GM12878 (cell line): Measurements from ENCODE around the gene SCAI. TPM values are rescaled to one million over a fixed set of nuclear protein-coding genes. Genes with fewer than 3 reads are reported as not detected.

ENCODE experiments used
- ATAC-seq: fragments of 200-7000 bp; cut with Tn5 transposase; 3 replicates; pipeline ENCODE4 v1.9.1; 2020; ENCODE audit warnings: mild to moderate bottlenecking, moderate library complexity
- BruUV-seq: library from RNA; stranded (reverse); fragments of 400-500 nt; replicated peaks from 2 replicates; lab custom pipeline; 2021; lab: Mats Ljungman, UMichigan
- CTCF ChIA-PET: fragments of 300-600 bp; sonication (Branson Sonifier 250); formaldehyde crosslinking; extraction: SDS; loops from one replicate; lab custom pipeline; 2021; ENCODE audit warnings: inconsistent platforms; lab: Yijun Ruan, JAX
- POLR2A ChIA-PET: fragments of 350-600 bp; formaldehyde crosslinking; extraction: SDS; loops from one replicate; lab custom pipeline; 2021; ENCODE audit warnings: inconsistent platforms; lab: Charles Lee
- RAD21 ChIA-PET: fragments of 300-600 bp; sonication (Branson Sonifier 250); formaldehyde crosslinking; loops from one replicate; lab custom pipeline; 2023; ENCODE audit warnings: antibody characterized with exemption; ENCODE audit not compliant: unreplicated experiment; lab: Charles Lee
- SMC1A ChIA-PET: fragments of 300-600 bp; sonication (Branson Sonifier 250); formaldehyde crosslinking; loops from one replicate; lab custom pipeline; 2023; ENCODE audit not compliant: unreplicated experiment, uncharacterized antibody; lab: Charles Lee
- DNase-seq: peaks from one replicate; pipeline ENCODE4 v3.0.0-alpha.2; 2011; ENCODE audit warnings: low read depth, low spot score
- FAIRE-seq: peaks from 3 replicates; lab custom pipeline; 2011; peaks lifted over from hg19 to GRCh38; lab: Jason Lieb, UNC
- H2AFZ ChIP-seq: 2 replicates; pipeline ENCODE4 v1.6.0; 2011; ENCODE audit warnings: low read depth, low read length, control low read depth; ENCODE audit not compliant: control insufficient read depth
- H3K27ac ChIP-seq: 2 replicates; pipeline ENCODE4 v1.5.1; 2011; ENCODE audit warnings: control low read depth; ENCODE audit not compliant: control insufficient read depth, insufficient read depth
- H3K27me3 ChIP-seq, 2 experiments: replicated peaks in 1 of 2; 2 replicates each; pipeline versions ENCODE4 v1.6.0 to v1.6.1; 2011; ENCODE audit warnings: low read length in 1 of 2; ENCODE audit not compliant: control insufficient read depth in 2 of 2, insufficient read depth in 2 of 2
- H3K36me3 ChIP-seq, 2 experiments: 2 replicates each; pipeline ENCODE4 v1.5.1; 2011; ENCODE audit warnings: low read length in 1 of 2; ENCODE audit not compliant: control insufficient read depth in 2 of 2, insufficient read depth in 2 of 2
- H3K4me1 ChIP-seq: 2 replicates; pipeline ENCODE4 v1.6.1; 2011; ENCODE audit warnings: mild to moderate bottlenecking, low read length, moderate library complexity, mixed read lengths; ENCODE audit not compliant: control insufficient read depth, insufficient read depth
- H3K4me2 ChIP-seq: 2 replicates; pipeline ENCODE4 v1.6.0; 2011; ENCODE audit warnings: control low read depth; ENCODE audit not compliant: control insufficient read depth, insufficient read depth
- H3K4me3 ChIP-seq: fragments of 200-600 bp; sonication (generic); 2 replicates; pipeline ENCODE4 v1.5.1; 2016
- H3K79me2 ChIP-seq: 2 replicates; pipeline ENCODE4 v1.6.0; 2011; ENCODE audit warnings: low read length; ENCODE audit not compliant: control insufficient read depth, insufficient read depth
- H3K9ac ChIP-seq: 2 replicates; pipeline ENCODE4 v1.8.0; 2011; ENCODE audit warnings: low read length, control low read depth, mixed read lengths; ENCODE audit not compliant: control insufficient read depth, insufficient read depth
- H3K9me3 ChIP-seq: replicated peaks from 3 replicates; pipeline ENCODE4 v1.5.1; 2011; ENCODE audit warnings: mild to moderate bottlenecking, low read length; ENCODE audit not compliant: control insufficient read depth, insufficient read depth
- H4K20me1 ChIP-seq: 2 replicates; pipeline ENCODE4 v1.6.0; 2011; ENCODE audit not compliant: control insufficient read depth, insufficient read depth
- HDAC2 ChIP-seq: fragments of 200-600 bp; sonication (generic); IDR thresholded peaks from 2 replicates; pipeline ENCODE4 v1.6.1; 2017
- JUNB ChIP-seq: IDR thresholded peaks from 2 replicates; pipeline ENCODE4 v1.6.1; 2016; ENCODE audit warnings: antibody characterized with exemption, mild to moderate bottlenecking
- NFIC ChIP-seq: IDR thresholded peaks from 2 replicates; pipeline ENCODE4 v1.6.1; 2012; ENCODE audit warnings: low read depth, mild to moderate bottlenecking, inconsistent platforms, low read length, moderate library complexity
- NKRF ChIP-seq: fragments of 450-650 bp; conservative IDR thresholded peaks from 2 replicates; pipeline ENCODE4 v1.6.1; 2017; ENCODE audit warnings: mild to moderate bottlenecking, moderate library complexity
- POU2F2 ChIP-seq: IDR thresholded peaks from 3 replicates; pipeline ENCODE4 v1.6.1; 2011; ENCODE audit warnings: low read depth, mild to moderate bottlenecking, low read length, borderline replicate concordance
- RELA ChIP-seq: fragments of 450-650 bp; IDR thresholded peaks from 2 replicates; pipeline ENCODE4 v1.8.0; 2014; ENCODE audit warnings: borderline replicate concordance; ENCODE audit not compliant: partially characterized antibody
- ZBTB4 ChIP-seq: fragments of 450-650 bp; formaldehyde crosslinking; IDR thresholded peaks from 2 replicates; pipeline ENCODE4 v1.4.0; 2022; ENCODE audit warnings: mild to moderate bottlenecking, moderate library complexity
- ZNF384 ChIP-seq: IDR thresholded peaks from 2 replicates; pipeline ENCODE4 v1.6.1; 2012; ENCODE audit warnings: low read depth, mild to moderate bottlenecking, low read length, improper control_type of control experiment, borderline replicate concordance
- WGBS: methylation state at CpG from one replicate; pipeline ENCODE4 v1.1.6; 2016; ENCODE audit warnings: low lambda C conversion rate; ENCODE audit not compliant: insufficient replicate concordance, insufficient coverage; ENCODE audit errors: missing lambda C conversion rate; 5-methylcytosine and 5-hydroxymethylcytosine counted together
- in situ Hi-C: fragments of 300-500 bp; cut with MboI; formaldehyde crosslinking; loops from 9 replicates; pipeline ENCODE4 v1.14.3; 2018; ENCODE audit warnings: mixed read lengths
- intact Hi-C: fragments of 100-400 bp; cut with micrococcal nuclease; formaldehyde crosslinking; loops from one replicate; pipeline ENCODE4 v1.14.2; 2022; ENCODE audit not compliant: unreplicated experiment
- polyA plus RNA-seq, 11 experiments: library from polyadenylated mRNA; depleted of rRNA in 4 of 11; unstranded in 6 of 11; stranded (reverse) in 5 of 11; fragments of >200 nt; fragmentation: Nextera tagmentation in 4 of 11; fragmentation: Illumina TruSeq in 1 of 11; extraction: Ambion mirVana in 4 of 11; extraction: Trizol in 1 of 11; gene quantifications; 1 replicate in 1 of 11; 2 replicates in 10 of 11; pipeline versions ENCODE4 v1.2.1 to v1.2.3, GENCODE V29; 2011 to 2016; ENCODE audit warnings: inconsistent platforms in 2 of 11, missing spikeins in 2 of 11, low read depth in 1 of 11
- total RNA-seq, 4 experiments: library from RNA; depleted of rRNA in 3 of 4; stranded (reverse); fragments of >200 nt in 3 of 4; fragmentation: Illumina TruSeq in 1 of 4; extraction: Trizol in 1 of 4; gene quantifications; 2 replicates each; pipeline versions ENCODE4 v1.2.1 to v1.2.3, GENCODE V29; 2013 to 2021
- TF ChIP-seq, protein P1 (sequence below): fragments of 450-650 bp; IDR thresholded peaks from 2 replicates; pipeline ENCODE4 v1.6.1; 2014; ENCODE audit warnings: mild to moderate bottlenecking
- TF ChIP-seq, protein P2 (sequence below): fragments of 450-650 bp; IDR thresholded peaks from 2 replicates; pipeline ENCODE4 v1.6.1; 2017; ENCODE audit warnings: mild to moderate bottlenecking

SCAI gene
- total and polyA plus RNA-seq, 10 of the 15 experiments (the other 5 are each of a cell fraction or from before 2014, with no cell fraction given) = 0.52 to 8.8 (median 5.1) TPM

- TF ChIP-seq ZBTB4 (CRISPR knock-in tag) = no peak
Observed at GRCh38 chr9:124973807-124974206, 169.5 kb downstream of the SCAI start (continued).

GRCh38 chr9:124972241-124972770 lies 171.0 kb downstream of the SCAI start:
- ChIA-PET SMC1A (no interaction called here), RAD21 (no interaction called here), CTCF (no interaction called here), POLR2A (interaction anchor here (0.5 kb wide), 1 partner anchor 33 kb away, joined by 9 read pairs; no protein-coding TSS in a partner anchor)
- intact Hi-C loops (no loop called here), in situ Hi-C loops (no loop called here)
- FAIRE-seq (no peak), DNase-seq (no peak), ATAC-seq (no peak; the same call in 2 of the 3 replicates)
- Histone ChIP-seq H3K4me2 (no peak overlapping the region), H3K9me3 (no peaks in the 10 kb centered on the region), H4K20me1 (no peaks in the 10 kb centered on the region), H3K4me1 (no peaks in the 10 kb centered on the region), H3K4me3 (no peak overlapping the region), H3K36me3 (peaks cover 0 to 6% of the 10 kb centered on the region in 2 experiments; a peak in 1 of 4 replicates), H3K9ac (no peak overlapping the region), H2AFZ (no peak overlapping the region), H3K79me2 (no peaks in the 10 kb centered on the region), H3K27me3 (no peaks in the 10 kb centered on the region), H3K27ac (no peak overlapping the region)
- no TSS peak for BruUV-seq
- 52% methylated on average over 2 of the region's 2 CpGs for WGBS
- TF ChIP-seq, protein P1, sequence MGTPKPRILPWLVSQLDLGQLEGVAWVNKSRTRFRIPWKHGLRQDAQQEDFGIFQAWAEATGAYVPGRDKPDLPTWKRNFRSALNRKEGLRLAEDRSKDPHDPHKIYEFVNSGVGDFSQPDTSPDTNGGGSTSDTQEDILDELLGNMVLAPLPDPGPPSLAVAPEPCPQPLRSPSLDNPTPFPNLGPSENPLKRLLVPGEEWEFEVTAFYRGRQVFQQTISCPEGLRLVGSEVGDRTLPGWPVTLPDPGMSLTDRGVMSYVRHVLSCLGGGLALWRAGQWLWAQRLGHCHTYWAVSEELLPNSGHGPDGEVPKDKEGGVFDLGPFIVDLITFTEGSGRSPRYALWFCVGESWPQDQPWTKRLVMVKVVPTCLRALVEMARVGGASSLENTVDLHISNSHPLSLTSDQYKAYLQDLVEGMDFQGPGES = no peak
- TF ChIP-seq, protein P2, sequence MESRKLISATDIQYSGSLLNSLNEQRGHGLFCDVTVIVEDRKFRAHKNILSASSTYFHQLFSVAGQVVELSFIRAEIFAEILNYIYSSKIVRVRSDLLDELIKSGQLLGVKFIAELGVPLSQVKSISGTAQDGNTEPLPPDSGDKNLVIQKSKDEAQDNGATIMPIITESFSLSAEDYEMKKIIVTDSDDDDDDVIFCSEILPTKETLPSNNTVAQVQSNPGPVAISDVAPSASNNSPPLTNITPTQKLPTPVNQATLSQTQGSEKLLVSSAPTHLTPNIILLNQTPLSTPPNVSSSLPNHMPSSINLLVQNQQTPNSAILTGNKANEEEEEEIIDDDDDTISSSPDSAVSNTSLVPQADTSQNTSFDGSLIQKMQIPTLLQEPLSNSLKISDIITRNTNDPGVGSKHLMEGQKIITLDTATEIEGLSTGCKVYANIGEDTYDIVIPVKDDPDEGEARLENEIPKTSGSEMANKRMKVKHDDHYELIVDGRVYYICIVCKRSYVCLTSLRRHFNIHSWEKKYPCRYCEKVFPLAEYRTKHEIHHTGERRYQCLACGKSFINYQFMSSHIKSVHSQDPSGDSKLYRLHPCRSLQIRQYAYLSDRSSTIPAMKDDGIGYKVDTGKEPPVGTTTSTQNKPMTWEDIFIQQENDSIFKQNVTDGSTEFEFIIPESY = no peak
- TF ChIP-seq JUNB = peak; percentile 74
- peak; percentile 31; the same call in 1 of the 2 replicates for TF ChIP-seq NFIC
- TF ChIP-seq RELA = no peak
- no peak for TF ChIP-seq POU2F2
- TF ChIP-seq NKRF = no peak
- TF ChIP-seq ZNF384 = no peak
- TF ChIP-seq HDAC2 = no peak
